Panc1 (cell line): ENCODE results near the gene OR2H1. TPM values are rescaled to one million over a fixed set of nuclear protein-coding genes. Genes with fewer than 3 reads are reported as not detected.

Source experiments
- ATAC-seq: fragments of 200-7000 bp; cut with Tn5 transposase; 2 replicates; pipeline ENCODE4 v1.9.1; 2020; ENCODE audit warnings: mild to moderate bottlenecking, moderate library complexity
- BruUV-seq: library from RNA; stranded (reverse); fragments of 400-500 nt; replicated peaks from 2 replicates; lab custom pipeline; 2021; lab: Mats Ljungman, UMichigan
- CTCF ChIA-PET: fragments of 300-600 bp; sonication (Branson Sonifier 250); formaldehyde crosslinking; loops from one replicate; lab custom pipeline; 2022; ENCODE audit warnings: antibody characterized with exemption; lab: Charles Lee
- POLR2A ChIA-PET: fragments of 300-600 bp; sonication (Branson Sonifier 250); formaldehyde crosslinking; loops from one replicate; lab custom pipeline; 2022; ENCODE audit warnings: antibody characterized with exemption; lab: Charles Lee
- DNase-seq: peaks from one replicate; pipeline ENCODE4 v3.0.0-alpha.2; 2010; ENCODE audit warnings: low read depth, low spot score
- H3K27ac ChIP-seq: 2 replicates; pipeline ENCODE4 v1.5.1; 2011; ENCODE audit warnings: mild to moderate bottlenecking, low read length, inconsistent platforms
- H3K27me3 ChIP-seq: fragments of 200-500 bp; sonication (Bioruptor generic); 2 replicates; pipeline ENCODE4 v1.6.0; 2014; ENCODE audit warnings: low read length, inconsistent platforms; ENCODE audit not compliant: control insufficient read depth, insufficient read depth
- H3K36me3 ChIP-seq: fragments of 200-500 bp; sonication (Bioruptor generic); 2 replicates; pipeline ENCODE4 v1.5.1; 2014; ENCODE audit warnings: inconsistent platforms, mild to moderate bottlenecking, low read length, moderate library complexity; ENCODE audit not compliant: control insufficient read depth, insufficient read depth
- H3K4me1 ChIP-seq: 2 replicates; pipeline ENCODE4 v1.5.1; 2011; ENCODE audit warnings: inconsistent platforms, mild to moderate bottlenecking, low read length, moderate library complexity; ENCODE audit not compliant: control insufficient read depth, insufficient read depth
- H3K4me3 ChIP-seq, 2 experiments: 2 replicates each; pipeline ENCODE4 v1.5.1; 2011 to 2012; ENCODE audit warnings: low read depth in 2 of 2, low read length in 2 of 2, mild to moderate bottlenecking in 2 of 2, inconsistent platforms in 1 of 2, moderate library complexity in 1 of 2
- H3K9me3 ChIP-seq: fragments of 200-500 bp; sonication (Bioruptor generic); 2 replicates; pipeline ENCODE4 v1.5.1; 2014; ENCODE audit warnings: low read depth, mild to moderate bottlenecking, inconsistent platforms, low read length, moderate library complexity; ENCODE audit not compliant: control insufficient read depth, insufficient read depth
- CTCF ChIP-seq: fragments of 450-650 bp; IDR thresholded peaks from 2 replicates; pipeline ENCODE4 v1.5.1; 2017; ENCODE audit warnings: mild to moderate bottlenecking
- POLR2AphosphoS5 ChIP-seq: IDR thresholded peaks from 2 replicates; pipeline ENCODE4 v1.6.1; 2012; ENCODE audit warnings: mild to moderate bottlenecking, low read depth, low read length, moderate library complexity
- REST ChIP-seq, 2 experiments: IDR thresholded peaks; 2 replicates each; pipeline ENCODE4 v1.6.1; 2011 to 2012; ENCODE audit warnings: low read depth in 2 of 2, control low read depth in 1 of 2, low read length in 1 of 2, mild to moderate bottlenecking in 1 of 2, moderate library complexity in 1 of 2; ENCODE audit not compliant: insufficient read depth in 1 of 2
- SIN3A ChIP-seq: IDR thresholded peaks from 2 replicates; pipeline ENCODE4 v1.6.1; 2012; ENCODE audit warnings: low read depth, mild to moderate bottlenecking, low read length, moderate library complexity, borderline replicate concordance; ENCODE audit not compliant: insufficient read depth
- TCF7L2 ChIP-seq: IDR thresholded peaks from 2 replicates; pipeline ENCODE4 v1.6.1; 2011; ENCODE audit warnings: mild to moderate bottlenecking, low read depth, low read length, inconsistent platforms
- in situ Hi-C: cut with HindIII; loops from 2 replicates; pipeline ENCODE4 v1.10.0; 2016; ENCODE audit warnings: low sequenced_read_pairs, low pct_unique_long_range_greater_than_20kb
- intact Hi-C: fragments of 100-400 bp; cut with micrococcal nuclease; formaldehyde crosslinking; loops from one replicate; pipeline ENCODE4 v1.10.0; 2022; ENCODE audit not compliant: unreplicated experiment
- total RNA-seq: library from RNA; stranded (reverse); gene quantifications from one replicate; pipeline ENCODE4 v1.2.1, GENCODE V29; 2021; ENCODE audit not compliant: unreplicated experiment

OR2H1 gene
- total RNA-seq, 1 experiment from 2014 or later: not detected

- TF ChIP-seq SIN3A (no peak), POLR2AphosphoS5 (no peak), TCF7L2 (no peak), CTCF (no peak), REST (IDR thresholded peaks at IDR 0.05; ENCODE audit: insufficient read depth in 1 of 2, low read depth in 2 of 2, low read length in 1 of 2) (no peak)
- ATAC-seq (no peak), DNase-seq (no peak)
- ChIA-PET CTCF (no interaction called here), POLR2A (no interaction called here)
- BruUV-seq: no TSS peak
- Histone ChIP-seq H3K9me3 (no peaks in the 10 kb centered on the region), H3K4me3 (no peak overlapping the region), H3K4me1 (no peaks in the 10 kb centered on the region), H3K27ac (no peak overlapping the region), H3K36me3 (no peaks in the 10 kb centered on the region), H3K27me3 (peaks cover 11% of the 10 kb centered on the region)
- intact Hi-C loops (no loop called here), in situ Hi-C loops (no loop called here)
These were observed 5.1 kb downstream of the OR2H1 start for GRCh38 chr6:29462022-29462421.

- intact Hi-C loops (no loop called here), in situ Hi-C loops (no loop called here)
- DNase-seq: no peak
- no peak for ATAC-seq
- no peak overlapping the region for H3K27ac ChIP-seq
- CTCF ChIA-PET: no interaction called here
- H3K9me3 ChIP-seq: no peaks in the 10 kb centered on the region
- peaks cover 12% of the 10 kb centered on the region for H3K27me3 ChIP-seq
- TF ChIP-seq TCF7L2 (no peak), SIN3A (no peak), POLR2AphosphoS5 (no peak), CTCF (no peak), REST (IDR thresholded peaks at IDR 0.05; ENCODE audit: insufficient read depth in 1 of 2, low read depth in 2 of 2, low read length in 1 of 2) (no peak)
- no TSS peak for BruUV-seq
- no peaks in the 10 kb centered on the region for H3K36me3 ChIP-seq
- H3K4me1 ChIP-seq: no peaks in the 10 kb centered on the region
- no peak overlapping the region for H3K4me3 ChIP-seq
- POLR2A ChIA-PET: no interaction called here
These were observed 8.3 kb downstream of the OR2H1 start for GRCh38 chr6:29465279-29465678.
